ENCODE results near the gene SAMD4B.

SAMD4B gene

GRCh38 chr19:39314016-39314728, 28.0 kb upstream of the SAMD4B start:
- H3K27me3 ChIP-seq (ENCODE audit: control insufficient read depth, insufficient read depth, low read length): 0 out of 2 replicates have a peak, but pooled peaks cover 2% of the 10 kb centered on the region
- no peak for DNase-seq (ENCODE audit: low read depth, low spot score)
- H3K9me3 ChIP-seq (ENCODE audit: control insufficient read depth, insufficient read depth, low read length): no peaks in the 10 kb centered on the region
- H3K36me3 ChIP-seq (ENCODE audit: control insufficient read depth, insufficient read depth, low read length): peaks cover 14% of the 10 kb centered on the region
- no CpG with 5 or more reads among the region's 64 CpGs for WGBS (ENCODE audit: insufficient coverage, insufficient read length)
- H3K27ac ChIP-seq (ENCODE audit: low read length): no peak overlapping the region
- no peaks in the 10 kb centered on the region; the same call in 1 of the 2 replicates for H3K4me1 ChIP-seq (ENCODE audit: control insufficient read depth, insufficient read depth, low read length)
- no peak overlapping the region for H3K4me3 ChIP-seq (ENCODE audit: low read length)

- Histone ChIP-seq H3K36me3 (ENCODE audit: control insufficient read depth, insufficient read depth, low read length) (peaks cover 14% of the 10 kb centered on the region), H3K27me3 (ENCODE audit: control insufficient read depth, insufficient read depth, low read length) (0 out of 2 replicates have a peak, but pooled peaks cover 2% of the 10 kb centered on the region), H3K27ac (ENCODE audit: low read length) (no peak overlapping the region), H3K4me3 (ENCODE audit: low read length) (no peak overlapping the region), H3K9me3 (ENCODE audit: control insufficient read depth, insufficient read depth, low read length) (no peaks in the 10 kb centered on the region), H3K4me1 (ENCODE audit: control insufficient read depth, insufficient read depth, low read length) (peaks cover 3% of the 10 kb centered on the region)
- DNase-seq (ENCODE audit: low read depth, low spot score): no peak
- WGBS (ENCODE audit: insufficient coverage, insufficient read length): no CpG with 5 or more reads among the region's 1 CpG
Measured at GRCh38 chr19:39315933-39316332, 26.3 kb upstream of the SAMD4B start.

GRCh38 chr19:39316627-39317321, 25.4 kb upstream of the SAMD4B start:
- no CpG with 5 or more reads among the region's 12 CpGs for WGBS (ENCODE audit: insufficient coverage, insufficient read length)
- Histone ChIP-seq H3K4me3 (ENCODE audit: low read length) (no peak overlapping the region), H3K4me1 (ENCODE audit: control insufficient read depth, insufficient read depth, low read length) (peaks cover 3% of the 10 kb centered on the region), H3K36me3 (ENCODE audit: control insufficient read depth, insufficient read depth, low read length) (peaks cover 14% of the 10 kb centered on the region), H3K27me3 (ENCODE audit: control insufficient read depth, insufficient read depth, low read length) (0 out of 2 replicates have a peak, but pooled peaks cover 2% of the 10 kb centered on the region), H3K9me3 (ENCODE audit: control insufficient read depth, insufficient read depth, low read length) (no peaks in the 10 kb centered on the region), H3K27ac (ENCODE audit: low read length) (no peak overlapping the region)
- no peak for DNase-seq (ENCODE audit: low read depth, low spot score)

- H3K4me3 ChIP-seq (ENCODE audit: low read length): no peak overlapping the region
- H3K9me3 ChIP-seq (ENCODE audit: control insufficient read depth, insufficient read depth, low read length): no peaks in the 10 kb centered on the region
- peaks cover 14% of the 10 kb centered on the region for H3K36me3 ChIP-seq (ENCODE audit: control insufficient read depth, insufficient read depth, low read length)
- H3K27me3 ChIP-seq (ENCODE audit: control insufficient read depth, insufficient read depth, low read length): 0 out of 2 replicates have a peak, but pooled peaks cover 2% of the 10 kb centered on the region
- DNase-seq (ENCODE audit: low read depth, low spot score): no peak
- peaks cover 3% of the 10 kb centered on the region for H3K4me1 ChIP-seq (ENCODE audit: control insufficient read depth, insufficient read depth, low read length)
- H3K27ac ChIP-seq (ENCODE audit: low read length): no peak overlapping the region
- WGBS (ENCODE audit: insufficient coverage, insufficient read length): no CpG with 5 or more reads among the region's 4 CpGs
Measured at GRCh38 chr19:39317476-39317875, 24.7 kb upstream of the SAMD4B start.

- WGBS (ENCODE audit: insufficient coverage, insufficient read length): no CpG with 5 or more reads among the region's 5 CpGs
- H3K4me3 ChIP-seq (ENCODE audit: low read length): no peak overlapping the region
- H3K27ac ChIP-seq (ENCODE audit: low read length): no peak overlapping the region
- peaks cover 14% of the 10 kb centered on the region for H3K36me3 ChIP-seq (ENCODE audit: control insufficient read depth, insufficient read depth, low read length)
- peaks cover 3% of the 10 kb centered on the region for H3K4me1 ChIP-seq (ENCODE audit: control insufficient read depth, insufficient read depth, low read length)
- H3K9me3 ChIP-seq (ENCODE audit: control insufficient read depth, insufficient read depth, low read length): no peaks in the 10 kb centered on the region
- H3K27me3 ChIP-seq (ENCODE audit: control insufficient read depth, insufficient read depth, low read length): 0 out of 2 replicates have a peak, but pooled peaks cover 2% of the 10 kb centered on the region
- DNase-seq (ENCODE audit: low read depth, low spot score): no peak
Measured at GRCh38 chr19:39318071-39318470, 24.1 kb upstream of the SAMD4B start.

- no CpG with 5 or more reads among the region's 4 CpGs for whole genome bisulfite sequencing (ENCODE audit: insufficient coverage, insufficient read length)
- peaks cover 14% of the 10 kb centered on the region for H3K36me3 ChIP-seq (ENCODE audit: control insufficient read depth, insufficient read depth, low read length)
- 0 out of 2 replicates have a peak, but pooled peaks cover 2% of the 10 kb centered on the region for H3K27me3 ChIP-seq (ENCODE audit: control insufficient read depth, insufficient read depth, low read length)
- H3K27ac ChIP-seq (ENCODE audit: low read length): no peak overlapping the region
- DNase-seq (ENCODE audit: low read depth, low spot score): no peak
- no peaks in the 10 kb centered on the region for H3K9me3 ChIP-seq (ENCODE audit: control insufficient read depth, insufficient read depth, low read length)
- no peak overlapping the region for H3K4me3 ChIP-seq (ENCODE audit: low read length)
- peaks cover 3% of the 10 kb centered on the region for H3K4me1 ChIP-seq (ENCODE audit: control insufficient read depth, insufficient read depth, low read length)
Measured at GRCh38 chr19:39318690-39319089, 23.5 kb upstream of the SAMD4B start.

- WGBS (ENCODE audit: insufficient coverage, insufficient read length): no CpG with 5 or more reads among the region's 5 CpGs
- H3K4me3 ChIP-seq (ENCODE audit: low read length): no peak overlapping the region; the same call in 1 of the 2 replicates
- H3K27ac ChIP-seq (ENCODE audit: low read length): no peak overlapping the region
- no peak for DNase-seq (ENCODE audit: low read depth, low spot score)
- no peaks in the 10 kb centered on the region for H3K9me3 ChIP-seq (ENCODE audit: control insufficient read depth, insufficient read depth, low read length)
- H3K27me3 ChIP-seq (ENCODE audit: control insufficient read depth, insufficient read depth, low read length): 0 out of 2 replicates have a peak, but pooled peaks cover 2% of the 10 kb centered on the region
- peaks cover 3% of the 10 kb centered on the region; the same call in 1 of the 2 replicates for H3K4me1 ChIP-seq (ENCODE audit: control insufficient read depth, insufficient read depth, low read length)
- H3K36me3 ChIP-seq (ENCODE audit: control insufficient read depth, insufficient read depth, low read length): peaks cover 9% of the 10 kb centered on the region
Measured at GRCh38 chr19:39319098-39319891, 22.9 kb upstream of the SAMD4B start.

- no CpG with 5 or more reads among the region's 16 CpGs for WGBS (ENCODE audit: insufficient coverage, insufficient read length)
- Histone ChIP-seq H3K27me3 (ENCODE audit: control insufficient read depth, insufficient read depth, low read length) (0 out of 2 replicates have a peak, but pooled peaks cover 2% of the 10 kb centered on the region), H3K36me3 (ENCODE audit: control insufficient read depth, insufficient read depth, low read length) (peaks cover 3% of the 10 kb centered on the region), H3K4me3 (ENCODE audit: low read length) (peak overlapping the region; percentile 52; the same call in 1 of the 2 replicates), H3K9me3 (ENCODE audit: control insufficient read depth, insufficient read depth, low read length) (no peaks in the 10 kb centered on the region), H3K27ac (ENCODE audit: low read length) (no peak overlapping the region), H3K4me1 (ENCODE audit: control insufficient read depth, insufficient read depth, low read length) (peaks cover 3% of the 10 kb centered on the region; the same call in 1 of the 2 replicates)
- no peak for DNase-seq (ENCODE audit: low read depth, low spot score)
Measured at GRCh38 chr19:39319892-39320248, 22.4 kb upstream of the SAMD4B start.

- Histone ChIP-seq H3K4me3 (ENCODE audit: low read length) (no peak overlapping the region; the same call in 1 of the 2 replicates), H3K27ac (ENCODE audit: low read length) (no peak overlapping the region), H3K9me3 (ENCODE audit: control insufficient read depth, insufficient read depth, low read length) (no peaks in the 10 kb centered on the region), H3K27me3 (ENCODE audit: control insufficient read depth, insufficient read depth, low read length) (0 out of 2 replicates have a peak, but pooled peaks cover 2% of the 10 kb centered on the region), H3K36me3 (ENCODE audit: control insufficient read depth, insufficient read depth, low read length) (no peaks in the 10 kb centered on the region), H3K4me1 (ENCODE audit: control insufficient read depth, insufficient read depth, low read length) (peaks cover 3% of the 10 kb centered on the region; the same call in 1 of the 2 replicates)
- no CpG with 5 or more reads among the region's 10 CpGs for WGBS (ENCODE audit: insufficient coverage, insufficient read length)
- DNase-seq (ENCODE audit: low read depth, low spot score): no peak
Measured at GRCh38 chr19:39321117-39321831, 20.9 kb upstream of the SAMD4B start.

Measured in iPS DF 6.9 (cell line).